B cell (primary cell): ENCODE data around the gene CXXC1. TPM values are rescaled to one million over a fixed set of nuclear protein-coding genes. Genes with fewer than 3 reads are reported as not detected.
A peak's percentile ranks its signal among the peaks of the same experiment; 100 is the strongest.
"Not testable (repeated sequence)": the region's sequence is repeated elsewhere in the genome, so short reads cannot be mapped to it uniquely, and the experiment has no call there.

Source experiments
- ATAC-seq: fragments of 200-7000 bp; cut with Tn5 transposase; one replicate; pipeline ENCODE4 v1.10.0; 2021; ENCODE audit warnings: low read depth, mild to moderate bottlenecking, moderate number of reproducible peaks, moderate library complexity
- CTCF ChIA-PET: fragments of 350-600 bp; sonication (Branson Sonifier 250); formaldehyde crosslinking; loops from one replicate; lab custom pipeline; 2021; ENCODE audit warnings: antibody characterized with exemption, inconsistent platforms; lab: Charles Lee
- POLR2A ChIA-PET: fragments of 350-600 bp; sonication (Branson Sonifier 250); formaldehyde crosslinking; loops from one replicate; lab custom pipeline; 2021; ENCODE audit warnings: antibody characterized with exemption; lab: Charles Lee
- DNase-seq: peaks from one replicate; pipeline ENCODE4 v3.0.0; 2013
- H2AFZ ChIP-seq: 2 replicates; pipeline ENCODE4 v1.6.1; 2012; ENCODE audit warnings: mild to moderate bottlenecking, low read depth, low read length; ENCODE audit not compliant: insufficient read depth, poor library complexity, severe bottlenecking
- H3K27ac ChIP-seq, 2 donors: 1 replicate in 1 of 2; 2 replicates in 1 of 2; pipeline ENCODE4 v1.5.1; 2012 to 2013; ENCODE audit warnings: low read length in 2 of 2, mild to moderate bottlenecking in 2 of 2, moderate library complexity in 1 of 2
- H3K27me3 ChIP-seq, 4 experiments: fragments of 200-600 bp in 1 of 4; sonication (generic) in 1 of 4; replicated peaks in 1 of 4; 1 replicate in 2 of 4; 2 replicates in 2 of 4; pipeline versions ENCODE4 v1.6.1 to v1.7.0; 2013 to 2016; ENCODE audit warnings: low read length in 3 of 4, mild to moderate bottlenecking in 2 of 4, mixed read lengths in 1 of 4, moderate library complexity in 1 of 4; ENCODE audit not compliant: insufficient read depth in 4 of 4, control insufficient read depth in 3 of 4; ENCODE audit errors: control extremely low read depth in 1 of 4
- H3K36me3 ChIP-seq, 2 experiments: replicated peaks in 1 of 2; 1 replicate in 1 of 2; 2 replicates in 1 of 2; pipeline versions ENCODE4 v1.6.1 to v1.7.1; 2013; ENCODE audit warnings: low read length in 1 of 2; ENCODE audit not compliant: insufficient read depth in 2 of 2, control insufficient read depth in 1 of 2; ENCODE audit errors: control extremely low read depth in 1 of 2, extremely low read depth in 1 of 2
- H3K4me1 ChIP-seq, 2 donors: fragments of 200-600 bp in 1 of 2; sonication (generic) in 1 of 2; 1 replicate in 1 of 2; 2 replicates in 1 of 2; pipeline versions ENCODE4 v1.5.1 to v1.6.1; 2013 to 2017; ENCODE audit warnings: low read length in 2 of 2; ENCODE audit not compliant: control insufficient read depth in 2 of 2, insufficient read depth in 2 of 2
- H3K4me2 ChIP-seq: replicated peaks from 2 replicates; pipeline ENCODE3; 2012; ENCODE audit warnings: mild to moderate bottlenecking, low read depth, low read length; ENCODE audit not compliant: poor library complexity, severe bottlenecking
- H3K4me3 ChIP-seq, 5 experiments: fragments of 200-600 bp in 1 of 5; sonication (generic) in 1 of 5; 1 replicate in 3 of 5; 2 replicates in 2 of 5; pipeline versions ENCODE4 v1.5.1 to v1.7.0; 2011 to 2016; ENCODE audit warnings: low read length in 4 of 5, mild to moderate bottlenecking in 4 of 5, low read depth in 2 of 5, control low read depth in 1 of 5, moderate library complexity in 1 of 5; ENCODE audit not compliant: insufficient read depth in 1 of 5; ENCODE audit errors: control extremely low read depth in 1 of 5, extremely low read depth in 1 of 5
- H3K79me2 ChIP-seq: fragments of 200-600 bp; sonication (generic); one replicate; pipeline ENCODE4 v1.6.0; 2016; ENCODE audit warnings: low read length; ENCODE audit not compliant: control insufficient read depth, insufficient read depth
- H3K9ac ChIP-seq: fragments of 200-600 bp; sonication (generic); 2 replicates; pipeline ENCODE4 v1.6.1; 2017; ENCODE audit warnings: mild to moderate bottlenecking, low read length, moderate library complexity
- H3K9me3 ChIP-seq, 3 donors: one replicate each; pipeline versions ENCODE4 v1.6.1 to v1.7.1; 2013; ENCODE audit warnings: low read length in 2 of 3; ENCODE audit not compliant: control insufficient read depth in 2 of 3, insufficient read depth in 1 of 3; ENCODE audit errors: control extremely low read depth in 1 of 3
- H4K20me1 ChIP-seq: 2 replicates; pipeline ENCODE4 v1.6.0; 2012; ENCODE audit warnings: mild to moderate bottlenecking, low read length; ENCODE audit not compliant: insufficient read depth, control insufficient read depth, poor library complexity, severe bottlenecking
- H3K27ac Mint-ChIP-seq: one replicate; pipeline ENCODE4 v1.8.0; 2021; ENCODE audit warnings: mixed read lengths
- H3K27me3 Mint-ChIP-seq: one replicate; pipeline ENCODE4 v1.8.0; 2021; ENCODE audit warnings: mixed read lengths
- H3K4me1 Mint-ChIP-seq: one replicate; pipeline ENCODE4 v1.8.0; 2021; ENCODE audit warnings: mixed read lengths
- H3K4me3 Mint-ChIP-seq: one replicate; pipeline ENCODE4 v1.8.0; 2021; ENCODE audit warnings: mixed read lengths
- H3K9me3 Mint-ChIP-seq: one replicate; pipeline ENCODE4 v1.8.0; 2022; ENCODE audit warnings: mixed read lengths; ENCODE audit not compliant: insufficient read depth
- CTCF ChIP-seq: fragments of 200-600 bp; IDR thresholded peaks from one replicate; pipeline ENCODE4 v1.8.0; 2022; ENCODE audit warnings: antibody characterized with exemption, mild to moderate bottlenecking
- EZH2 ChIP-seq: IDR thresholded peaks from 2 replicates; pipeline ENCODE4 v1.6.1; 2012; ENCODE audit warnings: borderline replicate concordance, low read depth, mild to moderate bottlenecking, moderate library complexity, low read length; ENCODE audit not compliant: insufficient read depth, poor library complexity, severe bottlenecking
- WGBS: methylation state at CpG from one replicate; pipeline ENCODE4 v1.1.5; 2013; ENCODE audit warnings: missing lambda C conversion rate; ENCODE audit not compliant: insufficient coverage; 5-methylcytosine and 5-hydroxymethylcytosine counted together
- intact Hi-C: fragments of 100-400 bp; cut with micrococcal nuclease; formaldehyde crosslinking; loops from one replicate; pipeline ENCODE4 v1.10.0; 2022
- polyA plus RNA-seq: library from polyadenylated mRNA; depleted of rRNA; stranded (reverse); fragments of >200 nt; gene quantifications from 2 replicates; pipeline ENCODE4 v1.2.3, GENCODE V29; 2012
- total RNA-seq, 2 donors: library from RNA; stranded (reverse); fragments of 120-200 nt in 1 of 2; gene quantifications; 1 replicate in 1 of 2; 2 replicates in 1 of 2; pipeline versions ENCODE4 v1.2.3 to v1.2.4, GENCODE V29; 2013 to 2022

Gene CXXC1
- total and polyA plus RNA-seq, 2 donors (not counting 1 experiment from before 2014, with no cell fraction given) = 157 to 306 TPM

GRCh38 chr18:50289108-50289443, 1.6 kb upstream of the CXXC1 start:
- ATAC-seq = no peak
- peaks cover 28% of the 10 kb centered on the region for H3K4me1 Mint-ChIP-seq
- WGBS = 93% methylated on average over 4 of the region's 4 CpGs
- H3K4me3 Mint-ChIP-seq = peak overlapping the region; percentile 70
- H3K27me3 ChIP-seq = no peaks in the 10 kb centered on the region
- TF ChIP-seq CTCF (no peak), EZH2 (no peak)
- peak overlapping the region; percentile 0 for H2AFZ ChIP-seq
- H3K9me3 ChIP-seq = no peaks in the 10 kb centered on the region
- H3K9me3 Mint-ChIP-seq = peaks cover 3% of the 10 kb centered on the region
- peak overlapping the region; percentile 59 for H3K27ac Mint-ChIP-seq
- H3K4me3 ChIP-seq = no peak overlapping the region
- peaks cover 8 to 13% of the 10 kb centered on the region in 2 donors for H3K4me1 ChIP-seq
- H3K36me3 ChIP-seq = peaks cover 0 to 21% of the 10 kb centered on the region in 2 experiments
- H3K27me3 Mint-ChIP-seq = no peaks in the 10 kb centered on the region
- intact Hi-C loops = loop anchor here (5.0 kb wide), 2 partner anchors 908 to 1337 kb away; partner anchors contain the start of genes MEX3C and SMAD7
- ChIA-PET CTCF (interaction anchor here (1.3 to 4.0 kb wide), 4 partner anchors 18 to 68 kb away, joined by 4 to 22 read pairs (median 8); partner anchors contain the start of gene CFAP53), POLR2A (no interaction called here)
- H3K9ac ChIP-seq = no peak overlapping the region
- H3K79me2 ChIP-seq = peaks cover 10% of the 10 kb centered on the region
- no peak overlapping the region for H3K27ac ChIP-seq
- H3K4me2 ChIP-seq = no peak overlapping the region
- DNase-seq = no peak
- H4K20me1 ChIP-seq = peaks cover 7% of the 10 kb centered on the region

DNA sequence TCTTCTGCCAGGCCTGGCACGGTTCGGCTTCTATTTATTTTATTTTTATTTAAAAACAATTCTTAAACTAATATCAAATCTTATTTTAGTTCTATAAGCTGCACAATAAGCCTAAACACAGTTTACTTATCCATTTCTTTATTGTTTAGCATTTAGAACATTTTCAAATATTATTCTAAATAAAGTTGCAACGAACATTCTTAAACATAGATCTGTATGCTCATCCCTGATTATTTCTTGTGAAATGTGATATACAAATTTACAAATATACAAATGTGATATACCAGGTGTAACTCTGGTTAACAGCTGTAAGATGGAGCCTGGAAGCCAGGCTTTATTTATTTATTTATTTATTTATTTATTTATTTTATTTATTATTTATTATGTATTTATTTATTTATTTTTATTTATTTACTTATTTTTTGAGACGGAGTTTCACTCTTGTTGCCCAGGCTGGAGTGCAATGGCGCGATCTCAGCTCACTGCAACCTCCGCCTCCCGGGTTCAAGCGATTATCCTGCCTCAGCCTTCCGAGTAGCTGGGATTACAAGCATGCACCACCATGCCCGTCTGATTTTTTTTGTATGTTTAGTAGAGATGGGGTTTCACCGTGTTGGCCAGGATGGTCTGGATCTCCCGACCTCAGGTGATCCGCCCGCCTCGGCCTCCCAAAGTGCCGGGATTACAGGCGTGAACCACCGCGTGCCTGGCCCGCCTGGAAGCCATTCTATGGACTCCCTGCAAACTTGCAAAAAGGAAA, 1.0 kb upstream of the CXXC1 start:
- not testable (repeated sequence) for H3K27me3 ChIP-seq, H3K9me3 ChIP-seq
- intact Hi-C loops = loop anchor here (1.0 to 5.0 kb wide), 5 partner anchors 10 to 1336 kb away; partner anchors contain the start of genes C18orf32, MEX3C and SMAD7

More for the DNA sequence above, 1.0 kb upstream of the CXXC1 start:
- Histone ChIP-seq H3K4me3 (peak overlapping the region; percentile 64 to 97 (median 90)), H3K36me3 (peaks cover 0 to 27% of the 10 kb centered on the region in 2 experiments), H3K4me2 (peak overlapping the region; percentile 91), H3K4me1 (peaks cover 8 to 13% of the 10 kb centered on the region in 2 donors), H3K79me2 (peaks cover 10% of the 10 kb centered on the region), H3K27ac (peak overlapping the region; percentile 93), H3K9ac (peak overlapping the region; percentile 82), H2AFZ (peak overlapping the region; percentile 92)
- 100% methylated on average over 11 of the region's 21 CpGs for WGBS
- Mint-ChIP-seq H3K27ac (peak overlapping the region; percentile 94), H3K4me3 (peak overlapping the region; percentile 98), H3K4me1 (peaks cover 31% of the 10 kb centered on the region)
- ATAC-seq, H3K27me3 Mint-ChIP-seq, DNase-seq, POLR2A ChIA-PET, H3K9me3 Mint-ChIP-seq, H4K20me1 ChIP-seq: not testable (repeated sequence)
- CTCF ChIA-PET = interaction anchor here (1.3 to 4.0 kb wide), 4 partner anchors 17 to 69 kb away, joined by 4 to 22 read pairs (median 8); partner anchors contain the start of gene CFAP53
